A549 (cell line): ENCODE results near the gene GNG14.

Experiments used
- CBX2 ChIP-seq: fragments of 200-600 bp; sonication (generic); IDR thresholded peaks from 2 replicates; pipeline ENCODE4 v1.6.1; 2016; ENCODE audit warnings: low read depth, mild to moderate bottlenecking, borderline replicate concordance
- EP300 ChIP-seq, 2 experiments: fragments of >200 bp; sonication (Bioruptor Twin); formaldehyde crosslinking; IDR thresholded peaks; 2 replicates in 1 of 2; 3 replicates in 1 of 2; pipeline ENCODE4 v1.6.1; 2016 to 2017
- ESRRA ChIP-seq: fragments of 150-350 bp; IDR thresholded peaks from 2 replicates; pipeline ENCODE4 v1.6.1; 2014; ENCODE audit warnings: mild to moderate bottlenecking, low read length, borderline replicate concordance
- FOSB ChIP-seq: fragments of 250-450 bp; sonication (Bioruptor Pico); IDR thresholded peaks from 2 replicates; pipeline ENCODE4 v1.5.0; 2020; ENCODE audit warnings: mild to moderate bottlenecking, moderate library complexity
- JUN ChIP-seq, 2 experiments: fragments of >200 bp; sonication (Bioruptor Twin); formaldehyde crosslinking; IDR thresholded peaks; 2 replicates in 1 of 2; 3 replicates in 1 of 2; pipeline ENCODE4 v1.6.1; 2016 to 2017
- KDM1A ChIP-seq: fragments of 200-600 bp; sonication (generic); IDR thresholded peaks from 2 replicates; pipeline ENCODE4 v1.6.1; 2016; ENCODE audit warnings: low read depth, mild to moderate bottlenecking
- NR3C1 ChIP-seq: fragments of >200 bp; sonication (Bioruptor Twin); formaldehyde crosslinking; IDR thresholded peaks from 3 replicates; pipeline ENCODE4 v1.6.1; 2017
- POLR2AphosphoS2 ChIP-seq: conservative IDR thresholded peaks from 2 replicates; pipeline ENCODE4 v1.6.1; 2012; ENCODE audit warnings: low read length, improper control_type of control experiment, inconsistent platforms
- TF ChIP-seq, protein P1 (sequence below): fragments of >200 bp; sonication (Bioruptor Twin); formaldehyde crosslinking; IDR thresholded peaks from 3 replicates; pipeline ENCODE4 v1.6.1; 2016
- TF ChIP-seq, protein P2 (sequence below): fragments of >200 bp; sonication (Bioruptor Twin); formaldehyde crosslinking; IDR thresholded peaks from 3 replicates; pipeline ENCODE4 v1.5.1; 2016
- TF ChIP-seq, protein P3 (sequence below): IDR thresholded peaks from 2 replicates; pipeline ENCODE4 v1.6.1; 2012
- TF ChIP-seq, protein P4 (sequence below): fragments of 200-600 bp; sonication (generic); IDR thresholded peaks from 2 replicates; pipeline ENCODE4 v1.6.1; 2016; ENCODE audit warnings: antibody characterized with exemption, mild to moderate bottlenecking, moderate library complexity

DNA sequence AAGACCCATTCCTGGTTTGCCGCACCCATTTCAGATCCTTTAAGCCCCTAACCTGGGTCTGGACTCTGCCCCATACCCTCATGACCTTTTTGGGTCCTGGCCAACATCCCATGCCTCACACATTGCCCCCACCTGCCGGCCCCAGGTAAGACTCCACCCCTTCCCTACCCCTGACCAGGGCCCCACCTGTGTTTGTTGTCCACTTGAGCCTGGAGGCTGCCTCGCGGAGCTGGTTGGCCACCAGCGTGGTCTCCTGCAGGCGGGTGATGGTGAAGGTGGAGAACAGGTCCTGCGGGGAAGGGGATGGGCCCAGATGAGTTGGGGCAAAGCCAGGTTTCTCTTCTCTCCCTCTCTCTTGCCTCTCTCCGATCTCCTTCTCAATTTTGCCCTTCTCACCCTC lies 40.8 kb upstream of the GNG14 start:
- TF ChIP-seq, protein P1, sequence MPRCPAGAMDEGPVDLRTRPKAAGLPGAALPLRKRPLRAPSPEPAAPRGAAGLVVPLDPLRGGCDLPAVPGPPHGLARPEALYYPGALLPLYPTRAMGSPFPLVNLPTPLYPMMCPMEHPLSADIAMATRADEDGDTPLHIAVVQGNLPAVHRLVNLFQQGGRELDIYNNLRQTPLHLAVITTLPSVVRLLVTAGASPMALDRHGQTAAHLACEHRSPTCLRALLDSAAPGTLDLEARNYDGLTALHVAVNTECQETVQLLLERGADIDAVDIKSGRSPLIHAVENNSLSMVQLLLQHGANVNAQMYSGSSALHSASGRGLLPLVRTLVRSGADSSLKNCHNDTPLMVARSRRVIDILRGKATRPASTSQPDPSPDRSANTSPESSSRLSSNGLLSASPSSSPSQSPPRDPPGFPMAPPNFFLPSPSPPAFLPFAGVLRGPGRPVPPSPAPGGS, result no peak
- TF ChIP-seq EP300 (IDR thresholded peaks at IDR 0.05) (no peak), JUN (IDR thresholded peaks at IDR 0.05) (no peak), POLR2AphosphoS2 (no peak), KDM1A (no peak), CBX2 (no peak), ESRRA (no peak), NR3C1 (no peak), FOSB (CRISPR knock-in tag) (no peak)
- TF ChIP-seq, protein P2, sequence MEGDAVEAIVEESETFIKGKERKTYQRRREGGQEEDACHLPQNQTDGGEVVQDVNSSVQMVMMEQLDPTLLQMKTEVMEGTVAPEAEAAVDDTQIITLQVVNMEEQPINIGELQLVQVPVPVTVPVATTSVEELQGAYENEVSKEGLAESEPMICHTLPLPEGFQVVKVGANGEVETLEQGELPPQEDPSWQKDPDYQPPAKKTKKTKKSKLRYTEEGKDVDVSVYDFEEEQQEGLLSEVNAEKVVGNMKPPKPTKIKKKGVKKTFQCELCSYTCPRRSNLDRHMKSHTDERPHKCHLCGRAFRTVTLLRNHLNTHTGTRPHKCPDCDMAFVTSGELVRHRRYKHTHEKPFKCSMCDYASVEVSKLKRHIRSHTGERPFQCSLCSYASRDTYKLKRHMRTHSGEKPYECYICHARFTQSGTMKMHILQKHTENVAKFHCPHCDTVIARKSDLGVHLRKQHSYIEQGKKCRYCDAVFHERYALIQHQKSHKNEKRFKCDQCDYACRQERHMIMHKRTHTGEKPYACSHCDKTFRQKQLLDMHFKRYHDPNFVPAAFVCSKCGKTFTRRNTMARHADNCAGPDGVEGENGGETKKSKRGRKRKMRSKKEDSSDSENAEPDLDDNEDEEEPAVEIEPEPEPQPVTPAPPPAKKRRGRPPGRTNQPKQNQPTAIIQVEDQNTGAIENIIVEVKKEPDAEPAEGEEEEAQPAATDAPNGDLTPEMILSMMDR, result no peak
- TF ChIP-seq, protein P3, sequence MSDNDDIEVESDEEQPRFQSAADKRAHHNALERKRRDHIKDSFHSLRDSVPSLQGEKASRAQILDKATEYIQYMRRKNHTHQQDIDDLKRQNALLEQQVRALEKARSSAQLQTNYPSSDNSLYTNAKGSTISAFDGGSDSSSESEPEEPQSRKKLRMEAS, result no peak
- TF ChIP-seq, protein P4, sequence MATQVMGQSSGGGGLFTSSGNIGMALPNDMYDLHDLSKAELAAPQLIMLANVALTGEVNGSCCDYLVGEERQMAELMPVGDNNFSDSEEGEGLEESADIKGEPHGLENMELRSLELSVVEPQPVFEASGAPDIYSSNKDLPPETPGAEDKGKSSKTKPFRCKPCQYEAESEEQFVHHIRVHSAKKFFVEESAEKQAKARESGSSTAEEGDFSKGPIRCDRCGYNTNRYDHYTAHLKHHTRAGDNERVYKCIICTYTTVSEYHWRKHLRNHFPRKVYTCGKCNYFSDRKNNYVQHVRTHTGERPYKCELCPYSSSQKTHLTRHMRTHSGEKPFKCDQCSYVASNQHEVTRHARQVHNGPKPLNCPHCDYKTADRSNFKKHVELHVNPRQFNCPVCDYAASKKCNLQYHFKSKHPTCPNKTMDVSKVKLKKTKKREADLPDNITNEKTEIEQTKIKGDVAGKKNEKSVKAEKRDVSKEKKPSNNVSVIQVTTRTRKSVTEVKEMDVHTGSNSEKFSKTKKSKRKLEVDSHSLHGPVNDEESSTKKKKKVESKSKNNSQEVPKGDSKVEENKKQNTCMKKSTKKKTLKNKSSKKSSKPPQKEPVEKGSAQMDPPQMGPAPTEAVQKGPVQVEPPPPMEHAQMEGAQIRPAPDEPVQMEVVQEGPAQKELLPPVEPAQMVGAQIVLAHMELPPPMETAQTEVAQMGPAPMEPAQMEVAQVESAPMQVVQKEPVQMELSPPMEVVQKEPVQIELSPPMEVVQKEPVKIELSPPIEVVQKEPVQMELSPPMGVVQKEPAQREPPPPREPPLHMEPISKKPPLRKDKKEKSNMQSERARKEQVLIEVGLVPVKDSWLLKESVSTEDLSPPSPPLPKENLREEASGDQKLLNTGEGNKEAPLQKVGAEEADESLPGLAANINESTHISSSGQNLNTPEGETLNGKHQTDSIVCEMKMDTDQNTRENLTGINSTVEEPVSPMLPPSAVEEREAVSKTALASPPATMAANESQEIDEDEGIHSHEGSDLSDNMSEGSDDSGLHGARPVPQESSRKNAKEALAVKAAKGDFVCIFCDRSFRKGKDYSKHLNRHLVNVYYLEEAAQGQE, result no peak
